Caco-2 (cell line): ENCODE data around the gene PLPP4. TPM values are rescaled to one million over a fixed set of nuclear protein-coding genes. Genes with fewer than 3 reads are reported as not detected.

Experiments used
- BruUV-seq: library from RNA; stranded (reverse); fragments of 400-500 nt; replicated peaks from 2 replicates; lab custom pipeline; 2021; lab: Mats Ljungman, UMichigan
- CTCF ChIA-PET: fragments of 300-600 bp; sonication (Branson Sonifier 250); formaldehyde crosslinking; loops from one replicate; lab custom pipeline; 2022; ENCODE audit warnings: antibody characterized with exemption; lab: Charles Lee
- POLR2A ChIA-PET: fragments of 300-600 bp; sonication (Branson Sonifier 250); formaldehyde crosslinking; loops from one replicate; lab custom pipeline; 2022; ENCODE audit warnings: antibody characterized with exemption; lab: Charles Lee
- DNase-seq, 2 experiments: peaks; one replicate each; pipeline versions ENCODE4 v3.0.0 to v3.0.0-alpha.2; 2020 to 2022
- H3K27me3 ChIP-seq: replicated peaks from 2 replicates; pipeline ENCODE4 v1.6.0; 2011; ENCODE audit warnings: low read length; ENCODE audit not compliant: control insufficient read depth, insufficient read depth
- H3K36me3 ChIP-seq: 2 replicates; pipeline ENCODE4 v1.5.1; 2011; ENCODE audit warnings: low read length; ENCODE audit not compliant: control insufficient read depth, insufficient read depth
- H3K4me1 ChIP-seq: fragments of 250-450 bp; sonication (Bioruptor Pico); 2 replicates; pipeline ENCODE4 v1.5.1; 2020; ENCODE audit warnings: mild to moderate bottlenecking
- H3K4me3 ChIP-seq: 2 replicates; pipeline ENCODE4 v1.5.1; 2011; ENCODE audit warnings: low read depth, mild to moderate bottlenecking, control low read depth, low read length
- H3K9me3 ChIP-seq: fragments of 250-450 bp; sonication (Bioruptor Pico); 2 replicates; pipeline ENCODE4 v1.5.1; 2020; ENCODE audit warnings: mild to moderate bottlenecking, moderate library complexity
- H3K27ac Mint-ChIP-seq: one replicate; pipeline ENCODE4 v1.8.0; 2022; ENCODE audit warnings: mixed read lengths; ENCODE audit not compliant: unreplicated experiment
- H3K27me3 Mint-ChIP-seq: one replicate; pipeline ENCODE4 v1.8.0; 2022; ENCODE audit warnings: mixed read lengths; ENCODE audit not compliant: insufficient read depth, unreplicated experiment
- H3K36me3 Mint-ChIP-seq: one replicate; pipeline ENCODE4 v1.8.0; 2022; ENCODE audit warnings: mild to moderate bottlenecking, mixed read lengths; ENCODE audit not compliant: insufficient read depth, unreplicated experiment
- H3K4me1 Mint-ChIP-seq: one replicate; pipeline ENCODE4 v1.8.0; 2022; ENCODE audit warnings: low read depth, mixed read lengths; ENCODE audit not compliant: unreplicated experiment
- H3K4me3 Mint-ChIP-seq: one replicate; pipeline ENCODE4 v1.8.0; 2022; ENCODE audit warnings: mild to moderate bottlenecking, moderate library complexity, mixed read lengths; ENCODE audit not compliant: unreplicated experiment
- H3K9me3 Mint-ChIP-seq: one replicate; pipeline ENCODE4 v1.8.0; 2022; ENCODE audit warnings: mixed read lengths; ENCODE audit not compliant: unreplicated experiment
- intact Hi-C: fragments of 100-400 bp; cut with micrococcal nuclease; formaldehyde crosslinking; loops from one replicate; pipeline ENCODE4 v1.10.0; 2022; ENCODE audit not compliant: unreplicated experiment
- total RNA-seq: library from RNA; stranded (reverse); gene quantifications from 2 replicates; pipeline ENCODE4 v1.2.3, GENCODE V29; 2022
- TF ChIP-seq, protein P1 (sequence below), 2 experiments: fragments of 200-600 bp in 1 of 2; IDR thresholded peaks; 1 replicate in 1 of 2; 2 replicates in 1 of 2; pipeline versions ENCODE4 v1.5.1 to v1.8.0; 2011 to 2022; ENCODE audit warnings: antibody characterized with exemption in 1 of 2, control low read depth in 1 of 2, inconsistent platforms in 1 of 2, low read depth in 1 of 2, low read length in 1 of 2, mild to moderate bottlenecking in 1 of 2, moderate library complexity in 1 of 2; ENCODE audit not compliant: insufficient read depth in 1 of 2, severe bottlenecking in 1 of 2, unreplicated experiment in 1 of 2

Gene PLPP4
- total RNA-seq, 1 experiment from 2014 or later, result 0.61 TPM

DNA sequence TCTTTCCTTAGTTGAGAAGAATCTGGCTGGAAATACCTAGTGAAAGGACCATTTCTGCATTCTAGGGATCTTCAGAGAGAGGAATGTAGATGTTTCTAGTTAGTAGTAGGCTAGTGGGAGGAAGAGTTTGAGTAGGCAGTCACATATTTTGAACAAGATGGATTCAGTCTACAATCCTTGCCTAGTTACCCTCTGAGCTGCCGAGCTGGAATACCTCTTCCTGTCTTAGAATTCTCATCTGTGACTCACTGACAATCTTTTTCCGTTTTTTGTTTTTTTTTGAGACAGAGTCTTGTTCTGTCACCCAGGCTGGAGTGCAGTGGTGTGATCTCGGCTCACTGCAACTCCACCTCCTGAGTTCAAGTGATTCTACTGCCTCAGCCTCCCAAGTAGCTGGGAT, 30.7 kb upstream of the PLPP4 start:
- no peaks in the 10 kb centered on the region for H3K4me1 ChIP-seq
- Mint-ChIP-seq H3K9me3 (no peaks in the 10 kb centered on the region), H3K27ac (no peak overlapping the region), H3K4me1 (no peaks in the 10 kb centered on the region), H3K27me3 (peaks cover 20% of the 10 kb centered on the region), H3K4me3 (no peak overlapping the region), H3K36me3 (no peaks in the 10 kb centered on the region)
- ChIA-PET POLR2A (no interaction called here), CTCF (no interaction called here)
- no peak overlapping the region for H3K4me3 ChIP-seq
- TF ChIP-seq, protein P1, sequence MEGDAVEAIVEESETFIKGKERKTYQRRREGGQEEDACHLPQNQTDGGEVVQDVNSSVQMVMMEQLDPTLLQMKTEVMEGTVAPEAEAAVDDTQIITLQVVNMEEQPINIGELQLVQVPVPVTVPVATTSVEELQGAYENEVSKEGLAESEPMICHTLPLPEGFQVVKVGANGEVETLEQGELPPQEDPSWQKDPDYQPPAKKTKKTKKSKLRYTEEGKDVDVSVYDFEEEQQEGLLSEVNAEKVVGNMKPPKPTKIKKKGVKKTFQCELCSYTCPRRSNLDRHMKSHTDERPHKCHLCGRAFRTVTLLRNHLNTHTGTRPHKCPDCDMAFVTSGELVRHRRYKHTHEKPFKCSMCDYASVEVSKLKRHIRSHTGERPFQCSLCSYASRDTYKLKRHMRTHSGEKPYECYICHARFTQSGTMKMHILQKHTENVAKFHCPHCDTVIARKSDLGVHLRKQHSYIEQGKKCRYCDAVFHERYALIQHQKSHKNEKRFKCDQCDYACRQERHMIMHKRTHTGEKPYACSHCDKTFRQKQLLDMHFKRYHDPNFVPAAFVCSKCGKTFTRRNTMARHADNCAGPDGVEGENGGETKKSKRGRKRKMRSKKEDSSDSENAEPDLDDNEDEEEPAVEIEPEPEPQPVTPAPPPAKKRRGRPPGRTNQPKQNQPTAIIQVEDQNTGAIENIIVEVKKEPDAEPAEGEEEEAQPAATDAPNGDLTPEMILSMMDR (IDR thresholded peaks at IDR 0.05; ENCODE audit: insufficient read depth in 1 of 2, low read depth in 1 of 2, low read length in 1 of 2, severe bottlenecking in 1 of 2, unreplicated experiment in 1 of 2), result no peak
- peaks cover 1% of the 10 kb centered on the region; the same call in 1 of the 2 replicates for H3K27me3 ChIP-seq
- no peaks in the 10 kb centered on the region for H3K9me3 ChIP-seq
- DNase-seq, result no peak
- H3K36me3 ChIP-seq, result no peaks in the 10 kb centered on the region
- BruUV-seq, result no TSS peak
- intact Hi-C loops, result no loop called here

DNA sequence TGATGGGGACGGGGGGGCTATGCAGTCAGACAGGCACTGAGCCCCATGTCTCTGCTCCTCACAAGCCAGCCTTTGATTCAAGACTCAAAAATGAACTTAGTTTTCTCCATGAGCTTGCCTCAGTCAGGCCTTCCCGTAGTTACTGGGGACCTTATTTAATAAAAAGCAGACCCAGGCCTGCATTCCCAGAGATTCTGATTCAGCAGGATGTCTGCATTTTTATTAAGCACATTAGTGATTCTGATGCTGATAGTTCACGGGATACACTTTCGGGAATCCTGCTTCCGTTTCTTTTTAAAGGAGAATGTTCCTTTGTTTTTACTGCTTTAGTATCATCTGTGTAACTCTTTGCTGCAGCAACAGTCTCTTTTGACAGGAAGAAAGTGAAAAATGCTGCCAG, 28.3 kb upstream of the PLPP4 start:
- TF ChIP-seq, protein P1 (IDR thresholded peaks at IDR 0.05; ENCODE audit: insufficient read depth in 1 of 2, low read depth in 1 of 2, low read length in 1 of 2, severe bottlenecking in 1 of 2, unreplicated experiment in 1 of 2), result no peak
- intact Hi-C loops, result no loop called here
- Histone ChIP-seq H3K36me3 (no peaks in the 10 kb centered on the region), H3K4me3 (no peak overlapping the region), H3K27me3 (peaks cover 3% of the 10 kb centered on the region; the same call in 1 of the 2 replicates), H3K4me1 (no peaks in the 10 kb centered on the region), H3K9me3 (no peaks in the 10 kb centered on the region)
- H3K4me3 Mint-ChIP-seq, result no peak overlapping the region
- H3K27me3 Mint-ChIP-seq, result peaks cover 26% of the 10 kb centered on the region
- H3K9me3 Mint-ChIP-seq, result no peaks in the 10 kb centered on the region
- DNase-seq, result no peak
- no peaks in the 10 kb centered on the region for H3K36me3 Mint-ChIP-seq
- no peaks in the 10 kb centered on the region for H3K4me1 Mint-ChIP-seq
- CTCF ChIA-PET, result no interaction called here
- BruUV-seq, result no TSS peak
- POLR2A ChIA-PET, result no interaction called here
- no peak overlapping the region for H3K27ac Mint-ChIP-seq

DNA sequence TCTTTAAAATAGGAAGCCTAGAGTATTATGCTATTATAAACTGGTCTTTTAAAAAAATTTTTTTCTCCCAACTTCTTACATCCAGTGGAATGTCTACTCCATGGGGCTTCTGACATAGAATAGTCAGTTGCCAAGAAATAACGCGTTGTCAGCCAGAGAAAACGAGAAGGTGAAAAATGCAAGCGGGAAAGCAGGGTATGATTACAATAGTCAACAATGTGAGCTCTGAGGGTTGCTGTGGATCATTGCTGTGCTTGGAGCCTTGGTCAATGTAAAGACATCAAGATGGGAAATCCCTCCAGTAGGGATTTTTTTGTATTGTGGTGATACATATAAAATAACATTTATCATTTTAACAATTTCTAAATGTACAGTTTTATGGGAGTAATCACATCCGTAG, 27.6 kb upstream of the PLPP4 start:
- ChIA-PET POLR2A (no interaction called here), CTCF (no interaction called here)
- no TSS peak for BruUV-seq

More for the DNA sequence above, 27.6 kb upstream of the PLPP4 start:
- Mint-ChIP-seq H3K4me1 (no peaks in the 10 kb centered on the region), H3K9me3 (no peaks in the 10 kb centered on the region), H3K4me3 (no peak overlapping the region), H3K36me3 (no peaks in the 10 kb centered on the region), H3K27me3 (peaks cover 23% of the 10 kb centered on the region), H3K27ac (no peak overlapping the region)
- intact Hi-C loops, result no loop called here
- TF ChIP-seq, protein P1 (IDR thresholded peaks at IDR 0.05; ENCODE audit: insufficient read depth in 1 of 2, low read depth in 1 of 2, low read length in 1 of 2, severe bottlenecking in 1 of 2, unreplicated experiment in 1 of 2), result no peak
- H3K36me3 ChIP-seq, result no peaks in the 10 kb centered on the region
- H3K4me3 ChIP-seq, result no peak overlapping the region
- no peaks in the 10 kb centered on the region for H3K4me1 ChIP-seq
- no peak for DNase-seq
- H3K27me3 ChIP-seq, result peaks cover 3% of the 10 kb centered on the region; the same call in 1 of the 2 replicates
- no peaks in the 10 kb centered on the region for H3K9me3 ChIP-seq
